ENCODE measurements around the gene GCAT. TPM values are rescaled to one million over a fixed set of nuclear protein-coding genes. Genes with fewer than 3 reads are reported as not detected.
"Not testable (repeated sequence)": the region's sequence is repeated elsewhere in the genome, so short reads cannot be mapped to it uniquely, and the experiment has no call there.

The GCAT gene
- total RNA-seq, 4 donors from 2014 or later, result 30.4 to 59.1 (median 38.2) TPM

GRCh38 chr22:37792494-37792893 lies 15.2 kb upstream of the GCAT start:
- TF ChIP-seq CTCF (IDR thresholded peaks at IDR 0.05), result no peak
- TF ChIP-seq POLR2A (IDR thresholded peaks at IDR 0.05), result no peak
- Histone ChIP-seq H3K4me1 (peaks cover 9 to 11% of the 10 kb centered on the region in 2 donors), H3K4me3 (replicated peaks in 1 of 3) (no peak overlapping the region), H3K27ac (peak overlapping the region in 1 of 3 donors; percentile 38), H3K36me3 (no peaks in the 10 kb centered on the region), H3K9me3 (no peaks in the 10 kb centered on the region), H3K27me3 (no peaks in the 10 kb centered on the region)
- intact Hi-C loops (cut with DNase I), result loop anchor here (10.0 kb wide), 3 partner anchors 48 to 148 kb away; partner anchors contain the start of gene LGALS1
- 93 to 98% methylated on average over 6 of the region's 6 CpGs for WGBS, 2 donors
- DNase-seq, result no peak

GRCh38 chr22:37794376-37794775 lies 13.4 kb upstream of the GCAT start:
- TF ChIP-seq CTCF (IDR thresholded peaks at IDR 0.05), result no peak
- no peak for TF ChIP-seq POLR2A (IDR thresholded peaks at IDR 0.05)
- Histone ChIP-seq H3K27ac (no peak overlapping the region), H3K27me3 (no peaks in the 10 kb centered on the region), H3K4me1 (peaks cover 22 to 23% of the 10 kb centered on the region in 2 donors), H3K4me3 (replicated peaks in 1 of 3) (no peak overlapping the region), H3K36me3 (no peaks in the 10 kb centered on the region), H3K9me3 (no peaks in the 10 kb centered on the region)
- intact Hi-C loops (cut with DNase I), result loop anchor here (10.0 kb wide), 3 partner anchors 50 to 150 kb away; partner anchors contain the start of gene LGALS1
- no peak for DNase-seq
- 69 to 76% methylated on average over 2 of the region's 2 CpGs for WGBS, 2 donors

- Histone ChIP-seq H3K36me3 (no peaks in the 10 kb centered on the region), H3K9me3 (no peaks in the 10 kb centered on the region), H3K27me3 (no peaks in the 10 kb centered on the region), H3K27ac (no peak overlapping the region), H3K4me3 (replicated peaks in 1 of 3) (no peak overlapping the region), H3K4me1 (peaks cover 22 to 23% of the 10 kb centered on the region in 2 donors)
- DNase-seq, result no peak
- no peak for TF ChIP-seq POLR2A (IDR thresholded peaks at IDR 0.05)
- no peak for TF ChIP-seq CTCF (IDR thresholded peaks at IDR 0.05)
- 60 to 78% methylated on average over 3 of the region's 3 CpGs for WGBS, 2 donors
- intact Hi-C loops (cut with DNase I), result loop anchor here (10.0 kb wide), 3 partner anchors 51 to 151 kb away; partner anchors contain the start of gene LGALS1
Measured at GRCh38 chr22:37796079-37796478, 11.7 kb upstream of the GCAT start.

- not testable (repeated sequence) for H3K36me3 ChIP-seq; DNase-seq; H3K27me3 ChIP-seq; H3K4me3 ChIP-seq (replicated peaks in 1 of 3); H3K9me3 ChIP-seq
- WGBS, 2 donors, result 88 to 95% methylated on average over 7 of the region's 7 CpGs
- intact Hi-C loops (cut with DNase I), result loop anchor here (10.0 kb wide), 3 partner anchors 52 to 152 kb away; partner anchors contain the start of gene LGALS1
- H3K4me1 ChIP-seq, result peaks cover 23 to 25% of the 10 kb centered on the region in 2 donors
- peak overlapping the region; percentile 51 to 78 (median 68) for H3K27ac ChIP-seq
Measured at GRCh38 chr22:37797259-37797658, 10.5 kb upstream of the GCAT start.

- Histone ChIP-seq H3K36me3 (no peaks in the 10 kb centered on the region), H3K4me3 (replicated peaks in 1 of 3) (no peak overlapping the region), H3K9me3 (no peaks in the 10 kb centered on the region), H3K4me1 (peaks cover 27 to 28% of the 10 kb centered on the region in 2 donors), H3K27me3 (no peaks in the 10 kb centered on the region), H3K27ac (peak overlapping the region; percentile 68 to 78 (median 70))
- intact Hi-C loops (cut with DNase I), result loop anchor here (10.0 kb wide), 3 partner anchors 53 to 153 kb away; partner anchors contain the start of gene LGALS1
- no peak for TF ChIP-seq CTCF (IDR thresholded peaks at IDR 0.05)
- peak in 1 of 2 donors; percentile 39 for TF ChIP-seq POLR2A (IDR thresholded peaks at IDR 0.05)
- peak; percentile 60 to 70 for DNase-seq
- WGBS, 2 donors, result 27 to 41% methylated on average over 14 of the region's 14 CpGs
Measured at GRCh38 chr22:37797874-37798500, 9.7 kb upstream of the GCAT start.

- WGBS, 2 donors, result 30 to 32% methylated on average over 9 of the region's 9 CpGs
- not testable (repeated sequence) for H3K27me3 ChIP-seq; H3K9me3 ChIP-seq; H3K4me3 ChIP-seq (replicated peaks in 1 of 3); H3K36me3 ChIP-seq
- H3K27ac ChIP-seq, result peak overlapping the region in 2 of 3 donors; percentile 41 to 50
- peaks cover 28 to 45% of the 10 kb centered on the region in 2 donors for H3K4me1 ChIP-seq
- intact Hi-C loops (cut with DNase I), result loop anchor here (10.0 kb wide), 3 partner anchors 55 to 155 kb away; partner anchors contain the start of gene LGALS1
- peak; percentile 86 to 88 for DNase-seq
Measured at GRCh38 chr22:37799979-37800378, 7.8 kb upstream of the GCAT start.

Measured in thyroid gland (tissue), 4 donors.